ENCODE measurements around the gene SIDT2. TPM values are rescaled to one million over a fixed set of nuclear protein-coding genes. Genes with fewer than 3 reads are reported as not detected.
A peak's percentile ranks its signal among the peaks of the same experiment; 100 is the strongest.

SIDT2 gene
- total and polyA plus RNA-seq, 8 donors, result 47.4 to 153 (median 82.5) TPM

- peak overlapping the region in 3 of 4 donors; percentile 42 to 61 (median 55) for H3K27ac ChIP-seq
- no peaks in the 10 kb centered on the region for H3K27me3 ChIP-seq
- H3K36me3 ChIP-seq, result peaks cover 0 to 41% (median 31%) of the 10 kb centered on the region in 3 donors
- peaks cover 8 to 22% (median 20%) of the 10 kb centered on the region in 3 donors for H3K4me1 ChIP-seq
- H3K4me3 ChIP-seq, result no peak overlapping the region
- intact Hi-C loops (cut with DNase I), result loop anchor here in 1 of 3 donors (5.0 kb wide), 1 partner anchor 36 kb away; no protein-coding TSS in a partner anchor
- 63 to 73% methylated on average over 5 of the region's 5 CpGs for WGBS, 2 donors
- no peak for TF ChIP-seq CTCF (IDR thresholded peaks at IDR 0.05)
- DNase-seq (peak in 2 of 6 donors; percentile 11 to 13), FAIRE-seq (no peak), ATAC-seq (no peak)
- no peaks in the 10 kb centered on the region for H3K9me3 ChIP-seq
These were observed 7.3 kb downstream of the SIDT2 start for GRCh38 chr11:117185736-117186430.

- no peaks in the 10 kb centered on the region for H3K27me3 ChIP-seq
- H3K4me1 ChIP-seq, result peaks cover 8 to 20% (median 18%) of the 10 kb centered on the region in 3 donors
- H3K36me3 ChIP-seq, result peaks cover 0 to 44% (median 31%) of the 10 kb centered on the region in 3 donors
- no peak for ATAC-seq
- peak in 1 of 6 donors; percentile 44 for DNase-seq
- FAIRE-seq, result no peak
- H3K4me3 ChIP-seq, result no peak overlapping the region
- 96 to 100% methylated on average over 4 of the region's 4 CpGs for WGBS, 2 donors
- TF ChIP-seq CTCF (IDR thresholded peaks at IDR 0.05), result no peak
- no peaks in the 10 kb centered on the region for H3K9me3 ChIP-seq
- peak overlapping the region in 1 of 4 donors; percentile 61 for H3K27ac ChIP-seq
- intact Hi-C loops (cut with DNase I), result loop anchor here in 1 of 3 donors (5.0 kb wide), 1 partner anchor 36 kb away; no protein-coding TSS in a partner anchor
These were observed 7.9 kb downstream of the SIDT2 start for GRCh38 chr11:117186431-117186761.

GRCh38 chr11:117187007-117187406 lies 8.5 kb downstream of the SIDT2 start:
- ATAC-seq, result no peak
- Histone ChIP-seq H3K27me3 (no peaks in the 10 kb centered on the region), H3K4me1 (peaks cover 8 to 20% (median 13%) of the 10 kb centered on the region in 3 donors), H3K27ac (peak overlapping the region in 1 of 4 donors; percentile 9), H3K36me3 (peaks cover 0 to 49% (median 31%) of the 10 kb centered on the region in 3 donors), H3K9me3 (no peaks in the 10 kb centered on the region), H3K4me3 (no peak overlapping the region)
- 48 to 50% methylated on average over 6 of the region's 6 CpGs for WGBS, 2 donors
- intact Hi-C loops (cut with DNase I), result loop anchor here in 1 of 3 donors (5.0 kb wide), 1 partner anchor 35 kb away; no protein-coding TSS in a partner anchor
- peak in 3 of 6 donors; percentile 10 to 48 (median 46) for DNase-seq
- no peak for FAIRE-seq
- no peak for TF ChIP-seq CTCF (IDR thresholded peaks at IDR 0.05)

GRCh38 chr11:117187428-117187798 lies 8.9 kb downstream of the SIDT2 start:
- FAIRE-seq (no peak), ATAC-seq (no peak), DNase-seq (peak in 2 of 6 donors; percentile 9 to 65)
- H3K36me3 ChIP-seq, result peaks cover 0 to 49% (median 30%) of the 10 kb centered on the region in 3 donors
- peaks cover 8 to 20% (median 13%) of the 10 kb centered on the region in 3 donors for H3K4me1 ChIP-seq
- WGBS, 2 donors, result 58 to 59% methylated on average over 13 of the region's 13 CpGs
- TF ChIP-seq CTCF (IDR thresholded peaks at IDR 0.05), result no peak
- no peak overlapping the region for H3K4me3 ChIP-seq
- intact Hi-C loops (cut with DNase I), result loop anchor here in 1 of 3 donors (5.0 kb wide), 1 partner anchor 35 kb away; no protein-coding TSS in a partner anchor
- no peaks in the 10 kb centered on the region for H3K27me3 ChIP-seq
- peak overlapping the region in 1 of 4 donors; percentile 9 for H3K27ac ChIP-seq
- no peaks in the 10 kb centered on the region for H3K9me3 ChIP-seq
